Measurements from ENCODE around the gene ADGRE1. TPM values are rescaled to one million over a fixed set of nuclear protein-coding genes. Genes with fewer than 3 reads are reported as not detected.
A peak's percentile ranks its signal among the peaks of the same experiment; 100 is the strongest.

The ADGRE1 gene
- total RNA-seq, 1 experiment from 2014 or later = not detected

GRCh38 chr19:6963244-6963852 is 76.0 kb downstream of the ADGRE1 start:
- Histone ChIP-seq H3K36me3 (no peaks in the 10 kb centered on the region), H3K4me3 (no peak overlapping the region), H3K9me3 (replicated peaks) (no peaks in the 10 kb centered on the region), H3K27me3 (no peaks in the 10 kb centered on the region), H3K27ac (no peak overlapping the region), H3K4me1 (no peaks in the 10 kb centered on the region)
- DNase-seq = no peak

GRCh38 chr19:6963937-6964336 is 76.6 kb downstream of the ADGRE1 start:
- peak; percentile 3 to 32 for DNase-seq
- Histone ChIP-seq H3K4me1 (no peaks in the 10 kb centered on the region), H3K4me3 (no peak overlapping the region), H3K36me3 (no peaks in the 10 kb centered on the region), H3K9me3 (replicated peaks) (no peaks in the 10 kb centered on the region), H3K27ac (no peak overlapping the region), H3K27me3 (no peaks in the 10 kb centered on the region)

- no peaks in the 10 kb centered on the region for H3K27me3 ChIP-seq
These were observed 80.6 kb downstream of the ADGRE1 start for GRCh38 chr19:6967967-6968366.

GRCh38 chr19:6969490-6969889 is 82.1 kb downstream of the ADGRE1 start:
- no peaks in the 10 kb centered on the region for H3K4me1 ChIP-seq
- H3K9me3 ChIP-seq (replicated peaks) = no peaks in the 10 kb centered on the region
- no peak overlapping the region for H3K27ac ChIP-seq
- no peak overlapping the region for H3K4me3 ChIP-seq
- H3K27me3 ChIP-seq = no peaks in the 10 kb centered on the region
- DNase-seq = no peak
- H3K36me3 ChIP-seq = no peaks in the 10 kb centered on the region

More at GRCh38 chr19:6967967-6968366, 80.6 kb downstream of the ADGRE1 start:
- Histone ChIP-seq H3K4me3 (no peak overlapping the region), H3K9me3 (replicated peaks) (no peaks in the 10 kb centered on the region), H3K36me3 (no peaks in the 10 kb centered on the region), H3K27ac (no peak overlapping the region), H3K4me1 (no peaks in the 10 kb centered on the region)
- DNase-seq = no peak

- H3K27ac ChIP-seq = no peak overlapping the region
- no peaks in the 10 kb centered on the region for H3K27me3 ChIP-seq
- no peak for DNase-seq
- H3K9me3 ChIP-seq (replicated peaks) = no peaks in the 10 kb centered on the region
- H3K36me3 ChIP-seq = no peaks in the 10 kb centered on the region
- no peak overlapping the region for H3K4me3 ChIP-seq
- no peaks in the 10 kb centered on the region for H3K4me1 ChIP-seq
These were observed 82.6 kb downstream of the ADGRE1 start for GRCh38 chr19:6970021-6970420.

GRCh38 chr19:6970443-6970842 is 83.1 kb downstream of the ADGRE1 start:
- Histone ChIP-seq H3K27me3 (no peaks in the 10 kb centered on the region), H3K4me1 (no peaks in the 10 kb centered on the region), H3K27ac (no peak overlapping the region), H3K36me3 (no peaks in the 10 kb centered on the region), H3K9me3 (replicated peaks) (no peaks in the 10 kb centered on the region), H3K4me3 (no peak overlapping the region)
- DNase-seq = peak; percentile 16 to 38

- H3K27me3 ChIP-seq = no peaks in the 10 kb centered on the region
These were observed 84.0 kb downstream of the ADGRE1 start for GRCh38 chr19:6971366-6971765.

GRCh38 chr19:6976197-6976596 is 88.8 kb downstream of the ADGRE1 start:
- no peaks in the 10 kb centered on the region for H3K4me1 ChIP-seq
- DNase-seq = no peak
- H3K27ac ChIP-seq = no peak overlapping the region
- H3K9me3 ChIP-seq (replicated peaks) = peaks cover 5% of the 10 kb centered on the region; the same call in 1 of the 2 replicates
- H3K27me3 ChIP-seq = no peaks in the 10 kb centered on the region
- H3K36me3 ChIP-seq = no peaks in the 10 kb centered on the region
- H3K4me3 ChIP-seq = no peak overlapping the region

More at GRCh38 chr19:6971366-6971765, 84.0 kb downstream of the ADGRE1 start:
- H3K4me1 ChIP-seq = no peaks in the 10 kb centered on the region
- no peak overlapping the region for H3K27ac ChIP-seq
- no peak for DNase-seq
- no peaks in the 10 kb centered on the region for H3K36me3 ChIP-seq
- no peak overlapping the region for H3K4me3 ChIP-seq
- H3K9me3 ChIP-seq (replicated peaks) = no peaks in the 10 kb centered on the region

- peaks cover 5% of the 10 kb centered on the region; the same call in 1 of the 2 replicates for H3K9me3 ChIP-seq (replicated peaks)
- H3K36me3 ChIP-seq = no peaks in the 10 kb centered on the region
- H3K4me3 ChIP-seq = no peak overlapping the region
- DNase-seq = no peak
- H3K4me1 ChIP-seq = no peaks in the 10 kb centered on the region
- H3K27ac ChIP-seq = no peak overlapping the region
- H3K27me3 ChIP-seq = no peaks in the 10 kb centered on the region
These were observed 92.0 kb downstream of the ADGRE1 start for GRCh38 chr19:6979399-6979798.

GRCh38 chr19:6983448-6983847 is 96.1 kb downstream of the ADGRE1 start:
- Histone ChIP-seq H3K4me3 (no peak overlapping the region), H3K27me3 (no peaks in the 10 kb centered on the region), H3K36me3 (no peaks in the 10 kb centered on the region), H3K9me3 (replicated peaks) (no peaks in the 10 kb centered on the region), H3K27ac (no peak overlapping the region), H3K4me1 (no peaks in the 10 kb centered on the region)
- DNase-seq = no peak

GRCh38 chr19:6987850-6988249 is 100.5 kb downstream of the ADGRE1 start:
- Histone ChIP-seq H3K27me3 (no peaks in the 10 kb centered on the region), H3K36me3 (no peaks in the 10 kb centered on the region), H3K4me1 (no peaks in the 10 kb centered on the region), H3K9me3 (replicated peaks) (no peaks in the 10 kb centered on the region), H3K27ac (no peak overlapping the region), H3K4me3 (no peak overlapping the region)
- DNase-seq = no peak

GRCh38 chr19:6988257-6988656 is 100.9 kb downstream of the ADGRE1 start:
- H3K36me3 ChIP-seq = no peaks in the 10 kb centered on the region
- DNase-seq = no peak
- H3K27me3 ChIP-seq = no peaks in the 10 kb centered on the region

More at GRCh38 chr19:6988257-6988656, 100.9 kb downstream of the ADGRE1 start:
- Histone ChIP-seq H3K27ac (no peak overlapping the region), H3K9me3 (replicated peaks) (no peaks in the 10 kb centered on the region), H3K4me3 (no peak overlapping the region), H3K4me1 (no peaks in the 10 kb centered on the region)

Other genes starting within 250 kb of the ADGRE1 start
- not detected in 2 replicates for gene TNFSF14, start 217.4 kb upstream of the ADGRE1 start, total RNA-seq (2014; rRNA removed; shearing (Covaris generic))
- not detected in 2 replicates for gene C3, start 166.9 kb upstream of the ADGRE1 start, total RNA-seq (2014; rRNA removed; shearing (Covaris generic))
- 32.0 and 33.2 TPM in 2 replicates for gene GPR108, start 150.0 kb upstream of the ADGRE1 start, total RNA-seq (2014; rRNA removed; shearing (Covaris generic))
- gene TRIP10, start 147.9 kb upstream of the ADGRE1 start, total RNA-seq (2014; rRNA removed; shearing (Covaris generic)) = 39.3 and 40.5 TPM in 2 replicates
- not detected in 2 replicates for gene SH2D3A, start 120.1 kb upstream of the ADGRE1 start, total RNA-seq (2014; rRNA removed; shearing (Covaris generic))
- gene VAV1, start 114.9 kb upstream of the ADGRE1 start, total RNA-seq (2014; rRNA removed; shearing (Covaris generic)) = not detected in 2 replicates
- gene MBD3L2B, start 133.9 kb downstream of the ADGRE1 start, total RNA-seq (2014; rRNA removed; shearing (Covaris generic)) = not detected in 2 replicates
- gene MBD3L5, start 143.0 kb downstream of the ADGRE1 start, total RNA-seq (2014; rRNA removed; shearing (Covaris generic)) = not detected in 2 replicates
- not detected in 2 replicates for gene MBD3L4, start 152.6 kb downstream of the ADGRE1 start, total RNA-seq (2014; rRNA removed; shearing (Covaris generic))
- not detected in 2 replicates for gene MBD3L2, start 161.7 kb downstream of the ADGRE1 start, total RNA-seq (2014; rRNA removed; shearing (Covaris generic))
- gene MBD3L3, start 171.1 kb downstream of the ADGRE1 start, total RNA-seq (2014; rRNA removed; shearing (Covaris generic)) = not detected in 2 replicates
- gene ZNF557, start 182.1 kb downstream of the ADGRE1 start, total RNA-seq (2014; rRNA removed; shearing (Covaris generic)) = 12.5 and 13.4 TPM in 2 replicates

Measured in SJCRH30 (cell line).